ENCODE measurements around the gene SOAT2.
A peak's percentile ranks its signal among the peaks of the same experiment; 100 is the strongest.
"Not testable (repeated sequence)": the region's sequence is repeated elsewhere in the genome, so short reads cannot be mapped to it uniquely, and the experiment has no call there.

SOAT2 gene

GRCh38 chr12:53090105-53090504 lies 13.2 kb upstream of the SOAT2 start:
- DNase-seq = no peak

GRCh38 chr12:53090554-53090953 lies 12.7 kb upstream of the SOAT2 start:
- DNase-seq = no peak

- DNase-seq = no peak
Measured at GRCh38 chr12:53091756-53092155, 11.5 kb upstream of the SOAT2 start.

GRCh38 chr12:53093777-53094393 lies 9.4 kb upstream of the SOAT2 start:
- peak in 1 of 2 experiments; percentile 10 for DNase-seq

- DNase-seq = no peak
Measured at GRCh38 chr12:53094394-53094787, 8.9 kb upstream of the SOAT2 start.

GRCh38 chr12:53094796-53095595 lies 8.3 kb upstream of the SOAT2 start:
- not testable (repeated sequence) for DNase-seq

- not testable (repeated sequence) for DNase-seq
Measured at GRCh38 chr12:53095596-53095895, 7.7 kb upstream of the SOAT2 start.

- no peak for DNase-seq
Measured at GRCh38 chr12:53096089-53096741, 7.1 kb upstream of the SOAT2 start.

GRCh38 chr12:53096759-53097158 lies 6.5 kb upstream of the SOAT2 start:
- DNase-seq = no peak

GRCh38 chr12:53097207-53097563 lies 6.1 kb upstream of the SOAT2 start:
- no peak for DNase-seq

GRCh38 chr12:53097564-53098353 lies 5.5 kb upstream of the SOAT2 start, which contains the start of gene IGFBP6:
TSS of gene IGFBP6 (plus strand) at chr12:53097667. CDS start at chr12:53097718, 51 bp downstream.
- DNase-seq = peak in 1 of 2 experiments; percentile 4

- DNase-seq = no peak
Measured at GRCh38 chr12:53098354-53098981, 4.8 kb upstream of the SOAT2 start.

GRCh38 chr12:53099071-53099882 lies 4.0 kb upstream of the SOAT2 start:
- DNase-seq = peak; percentile 61 to 80

- DNase-seq = no peak
Measured at GRCh38 chr12:53100466-53101151, 2.7 kb upstream of the SOAT2 start.

GRCh38 chr12:53101266-53101665 lies 2.0 kb upstream of the SOAT2 start:
- DNase-seq = no peak

GRCh38 chr12:53101931-53102781 lies 1.1 kb upstream of the SOAT2 start:
- DNase-seq = peak in 1 of 2 experiments; percentile 14

- peak; percentile 83 to 88 for DNase-seq
Measured at GRCh38 chr12:53103860-53104305, 597 bp downstream of the SOAT2 start.

GRCh38 chr12:53105256-53105655 lies 2.0 kb downstream of the SOAT2 start:
- DNase-seq = no peak

- no peak for DNase-seq
Measured at GRCh38 chr12:53105712-53106439, 2.6 kb downstream of the SOAT2 start.

Measured in Kasumi-1 (cell line).